ENCODE results near the gene DPM3. TPM values are rescaled to one million over a fixed set of nuclear protein-coding genes. Genes with fewer than 3 reads are reported as not detected.
A peak's percentile ranks its signal among the peaks of the same experiment; 100 is the strongest.

Gene DPM3
- total and polyA plus RNA-seq, 2 of the 13 experiments (the other 11 are each of a cell fraction or from before 2014, with no cell fraction given), result 23.2 to 53.4 TPM

- BruUV-seq (replicated peaks), result no TSS peak
- no peak overlapping the region for H3K9ac ChIP-seq (ENCODE audit: insufficient read depth, low read depth, low read length)
- intact Hi-C loops (cut with micrococcal nuclease; ENCODE audit: unreplicated experiment) (no loop called here), in situ Hi-C loops (cut with HindIII; ENCODE audit: extremely low pct_ligation_motif_present, low pct_unique_long_range_greater_than_20kb) (no loop called here)
- DNase-seq (ENCODE audit: low spot score) (no peak), FAIRE-seq (no peak), ATAC-seq (peak; percentile 15)
- no peaks in the 10 kb centered on the region for H4K20me1 ChIP-seq (ENCODE audit: insufficient read depth, low read length)
- H3K4me1 ChIP-seq (ENCODE audit: insufficient read depth, low read length), result peaks cover 14% of the 10 kb centered on the region; the same call in 1 of the 2 replicates
- H3K79me2 ChIP-seq (ENCODE audit: insufficient read depth, low read length), result no peaks in the 10 kb centered on the region
- no peak overlapping the region for H2AFZ ChIP-seq (ENCODE audit: low read length)
- peaks cover 6 to 57% of the 10 kb centered on the region in 2 experiments; a peak in 3 of 5 replicates for H3K27me3 ChIP-seq (ENCODE audit: control insufficient read depth in 1 of 2, insufficient read depth in 2 of 2, low read length in 2 of 2)
- no peaks in the 10 kb centered on the region for H3K9me3 ChIP-seq (ENCODE audit: low read length)
- TF ChIP-seq, protein P1, sequence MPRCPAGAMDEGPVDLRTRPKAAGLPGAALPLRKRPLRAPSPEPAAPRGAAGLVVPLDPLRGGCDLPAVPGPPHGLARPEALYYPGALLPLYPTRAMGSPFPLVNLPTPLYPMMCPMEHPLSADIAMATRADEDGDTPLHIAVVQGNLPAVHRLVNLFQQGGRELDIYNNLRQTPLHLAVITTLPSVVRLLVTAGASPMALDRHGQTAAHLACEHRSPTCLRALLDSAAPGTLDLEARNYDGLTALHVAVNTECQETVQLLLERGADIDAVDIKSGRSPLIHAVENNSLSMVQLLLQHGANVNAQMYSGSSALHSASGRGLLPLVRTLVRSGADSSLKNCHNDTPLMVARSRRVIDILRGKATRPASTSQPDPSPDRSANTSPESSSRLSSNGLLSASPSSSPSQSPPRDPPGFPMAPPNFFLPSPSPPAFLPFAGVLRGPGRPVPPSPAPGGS (CRISPR knock-in tag; IDR thresholded peaks at IDR 0.05), result no peak
- TF ChIP-seq ZNF484 (CRISPR knock-in tag; IDR thresholded peaks at IDR 0.05; ENCODE audit: borderline replicate concordance, low read depth), result no peak
- TF ChIP-seq SRSF4 (IDR thresholded peaks at IDR 0.05; ENCODE audit: low read depth, low read length, poor library complexity, severe bottlenecking), result no peak
- no peak for TF ChIP-seq GZF1 (CRISPR knock-in tag; IDR thresholded peaks at IDR 0.05)
- 52% methylated on average over 9 of the region's 16 CpGs for WGBS (ENCODE audit: low lambda C conversion rate)
- no peak overlapping the region for H3K27ac ChIP-seq (ENCODE audit: extremely low read length, insufficient read depth, low read length)
- no peak overlapping the region for H3K4me2 ChIP-seq (ENCODE audit: low read depth, low read length)
- ChIA-PET POLR2A (no interaction called here), CTCF (ENCODE audit: low intra/inter-chr PET ratio, low total read pairs) (no interaction called here)
- no peaks in the 10 kb centered on the region for H3K36me3 ChIP-seq (replicated peaks in 1 of 2; ENCODE audit: control insufficient read depth in 1 of 2, insufficient read depth in 2 of 2, low read length in 2 of 2)
- no peak overlapping the region for H3K4me3 ChIP-seq (replicated peaks in 1 of 3; ENCODE audit: insufficient read depth in 1 of 3, low read depth in 2 of 3, low read length in 3 of 3)
These were observed 47.1 kb upstream of the DPM3 start for GRCh38 chr1:155187456-155187891.

DNA sequence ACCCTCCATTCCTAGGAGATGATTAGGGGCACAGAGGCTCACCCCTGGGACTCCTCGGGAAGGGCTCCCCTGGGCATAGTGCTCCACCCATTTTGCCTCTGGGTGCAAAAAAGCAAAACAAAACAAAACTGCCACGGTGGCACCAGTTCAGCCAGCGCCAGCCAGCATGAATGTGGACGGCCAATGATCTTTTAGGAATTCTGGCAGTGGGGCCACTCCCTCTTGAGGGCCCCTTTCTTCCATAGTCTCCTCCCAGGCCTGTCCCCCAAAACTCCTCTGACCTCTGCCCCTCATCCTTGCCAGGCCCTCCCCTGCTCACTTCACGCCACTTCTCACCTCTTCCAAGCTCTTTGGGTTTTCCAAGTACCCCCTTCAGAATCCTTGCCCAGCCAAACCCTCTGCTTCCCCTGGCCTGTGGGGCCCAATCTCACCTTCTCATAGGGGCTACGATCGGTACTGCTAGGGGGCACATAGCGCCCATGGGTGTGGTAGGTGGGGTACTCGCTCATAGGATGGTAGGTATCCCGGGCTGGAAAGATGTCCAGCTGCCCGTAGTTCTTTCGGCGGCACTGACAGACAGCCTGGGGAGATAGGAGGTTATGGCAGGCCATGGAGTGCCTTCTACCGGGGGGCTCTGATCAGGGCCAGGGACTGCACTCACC lies 46.6 kb upstream of the DPM3 start:
- POLR2A ChIA-PET, result no interaction called here
- Histone ChIP-seq H3K79me2 (ENCODE audit: insufficient read depth, low read length) (no peaks in the 10 kb centered on the region), H2AFZ (ENCODE audit: low read length) (no peak overlapping the region), H3K4me3 (replicated peaks in 1 of 3; ENCODE audit: insufficient read depth in 1 of 3, low read depth in 2 of 3, low read length in 3 of 3) (no peak overlapping the region), H3K9ac (ENCODE audit: insufficient read depth, low read depth, low read length) (no peak overlapping the region), H3K27me3 (ENCODE audit: control insufficient read depth in 1 of 2, insufficient read depth in 2 of 2, low read length in 2 of 2) (peaks cover 7 to 55% of the 10 kb centered on the region in 2 experiments; a peak in 4 of 5 replicates), H3K36me3 (replicated peaks in 1 of 2; ENCODE audit: control insufficient read depth in 1 of 2, insufficient read depth in 2 of 2, low read length in 2 of 2) (no peaks in the 10 kb centered on the region), H3K9me3 (ENCODE audit: low read length) (no peaks in the 10 kb centered on the region), H4K20me1 (ENCODE audit: insufficient read depth, low read length) (no peaks in the 10 kb centered on the region), H3K4me1 (ENCODE audit: insufficient read depth, low read length) (peaks cover 14% of the 10 kb centered on the region; the same call in 1 of the 2 replicates), H3K27ac (ENCODE audit: extremely low read length, insufficient read depth, low read length) (no peak overlapping the region), H3K4me2 (ENCODE audit: low read depth, low read length) (no peak overlapping the region)
- no TSS peak for BruUV-seq (replicated peaks)
- FAIRE-seq, result no peak
- intact Hi-C loops (cut with micrococcal nuclease; ENCODE audit: unreplicated experiment) (no loop called here), in situ Hi-C loops (cut with HindIII; ENCODE audit: extremely low pct_ligation_motif_present, low pct_unique_long_range_greater_than_20kb) (no loop called here)
- ATAC-seq, result peak; percentile 18
- WGBS (ENCODE audit: low lambda C conversion rate), result 13% methylated on average over 9 of the region's 14 CpGs
- no peak for DNase-seq (ENCODE audit: low spot score)
- CTCF ChIA-PET (ENCODE audit: low intra/inter-chr PET ratio, low total read pairs), result no interaction called here
- TF ChIP-seq DNMT1 (CRISPR knock-in tag; IDR thresholded peaks at IDR 0.05) (no peak), ZNF101 (CRISPR knock-in tag; IDR thresholded peaks at IDR 0.05; ENCODE audit: borderline replicate concordance, low read depth) (no peak), ZNF142 (CRISPR knock-in tag; IDR thresholded peaks at IDR 0.05) (no peak), ZNF282 (IDR thresholded peaks at IDR 0.05; ENCODE audit: partially characterized antibody) (no peak), HNF4G (IDR thresholded peaks at IDR 0.05; ENCODE audit: borderline replicate concordance, low read depth, low read length) (no peak), HNF4G (CRISPR knock-in tag; IDR thresholded peaks at IDR 0.05; ENCODE audit: borderline replicate concordance, low read depth) (no peak), HOXA7 (CRISPR knock-in tag; IDR thresholded peaks at IDR 0.05) (no peak)
